ENCODE measurements around the gene DIS3L2.

GRCh38 chr2:232133078-232133477, 171.6 kb downstream of the DIS3L2 start:
- TF ChIP-seq POLR2A (IDR thresholded peaks at IDR 0.05): no peak
- TF ChIP-seq, protein P1, sequence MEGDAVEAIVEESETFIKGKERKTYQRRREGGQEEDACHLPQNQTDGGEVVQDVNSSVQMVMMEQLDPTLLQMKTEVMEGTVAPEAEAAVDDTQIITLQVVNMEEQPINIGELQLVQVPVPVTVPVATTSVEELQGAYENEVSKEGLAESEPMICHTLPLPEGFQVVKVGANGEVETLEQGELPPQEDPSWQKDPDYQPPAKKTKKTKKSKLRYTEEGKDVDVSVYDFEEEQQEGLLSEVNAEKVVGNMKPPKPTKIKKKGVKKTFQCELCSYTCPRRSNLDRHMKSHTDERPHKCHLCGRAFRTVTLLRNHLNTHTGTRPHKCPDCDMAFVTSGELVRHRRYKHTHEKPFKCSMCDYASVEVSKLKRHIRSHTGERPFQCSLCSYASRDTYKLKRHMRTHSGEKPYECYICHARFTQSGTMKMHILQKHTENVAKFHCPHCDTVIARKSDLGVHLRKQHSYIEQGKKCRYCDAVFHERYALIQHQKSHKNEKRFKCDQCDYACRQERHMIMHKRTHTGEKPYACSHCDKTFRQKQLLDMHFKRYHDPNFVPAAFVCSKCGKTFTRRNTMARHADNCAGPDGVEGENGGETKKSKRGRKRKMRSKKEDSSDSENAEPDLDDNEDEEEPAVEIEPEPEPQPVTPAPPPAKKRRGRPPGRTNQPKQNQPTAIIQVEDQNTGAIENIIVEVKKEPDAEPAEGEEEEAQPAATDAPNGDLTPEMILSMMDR (IDR thresholded peaks at IDR 0.05): no peak
